ENCODE results near the gene SLC49A3.

GRCh38 chr4:651884-652642 lies 36.9 kb downstream of the SLC49A3 start:
- TF ChIP-seq POLR2A (IDR thresholded peaks at IDR 0.05; ENCODE audit: low read length) = no peak
- TF ChIP-seq GATA1 (IDR thresholded peaks at IDR 0.05; ENCODE audit: low read depth, low read length) = no peak

Measured in erythroblast (primary cell).